GM21576 (cell line): ENCODE results near the gene OXSR1.
"Not testable (repeated sequence)": the region's sequence is repeated elsewhere in the genome, so short reads cannot be mapped to it uniquely, and the experiment has no call there.

Experiments
- ATAC-seq: cut with Tn5 transposase; IDR thresholded peaks from one replicate; pipeline ENCODE4 v1.9.1; 2021; ENCODE audit warnings: mild to moderate bottlenecking, moderate library complexity; ENCODE audit not compliant: unreplicated experiment

OXSR1 gene

DNA sequence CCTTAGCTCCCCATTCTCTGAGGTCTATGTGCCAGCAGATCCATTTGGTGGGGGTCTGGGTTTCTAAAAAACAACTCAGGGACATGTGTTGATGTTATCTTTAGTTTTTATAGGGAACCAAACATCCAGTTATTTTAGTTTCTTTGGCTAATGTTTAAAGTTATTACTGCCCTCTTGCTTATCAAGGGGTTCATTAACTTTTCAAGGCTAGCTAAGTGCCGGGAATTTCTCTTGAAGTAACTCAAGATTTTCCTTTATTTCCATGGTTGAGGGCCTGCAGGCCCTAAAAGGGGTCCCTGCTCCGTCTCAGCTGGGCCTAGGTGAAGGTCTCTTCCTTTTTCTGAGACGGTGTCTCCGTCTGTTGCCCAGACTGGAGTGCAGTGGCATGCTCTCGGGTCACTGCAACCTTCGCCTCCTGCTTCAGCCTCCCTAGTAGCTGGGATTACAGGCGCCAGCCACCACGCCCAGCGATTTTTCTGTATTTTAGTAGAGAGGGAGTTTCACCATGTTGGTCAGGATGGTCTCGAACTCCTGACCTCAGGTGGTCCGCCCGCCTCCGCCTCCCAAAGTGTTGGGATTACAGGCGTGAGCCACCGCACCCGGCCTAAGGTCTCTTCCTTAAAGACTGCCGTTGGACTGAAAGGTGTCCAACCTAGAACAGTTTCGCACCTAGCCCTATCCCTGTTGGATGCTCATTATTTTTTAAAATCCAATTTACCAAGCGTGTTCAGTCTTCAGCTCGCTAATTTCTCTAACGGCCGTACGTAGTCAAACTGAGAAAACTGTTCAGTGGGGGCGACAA is 1.3 kb upstream of the OXSR1 start:
- ATAC-seq: no peak

DNA sequence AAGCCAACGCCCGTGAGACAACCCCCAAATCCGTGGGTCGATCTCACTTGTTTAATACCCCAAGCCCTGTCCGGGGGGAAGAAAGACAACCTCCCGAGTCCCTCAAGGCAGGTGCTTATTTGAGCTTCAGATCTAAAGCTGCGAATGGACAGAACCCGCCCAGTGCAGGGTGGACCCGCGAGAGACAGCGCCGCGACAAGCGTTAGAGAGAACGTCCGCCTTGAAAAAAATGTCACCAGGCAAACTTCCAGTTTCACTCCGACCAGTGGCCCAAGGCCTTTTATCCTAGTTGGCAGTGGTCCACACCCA is 740 bp upstream of the OXSR1 start:
- peak; percentile 13 for ATAC-seq

DNA sequence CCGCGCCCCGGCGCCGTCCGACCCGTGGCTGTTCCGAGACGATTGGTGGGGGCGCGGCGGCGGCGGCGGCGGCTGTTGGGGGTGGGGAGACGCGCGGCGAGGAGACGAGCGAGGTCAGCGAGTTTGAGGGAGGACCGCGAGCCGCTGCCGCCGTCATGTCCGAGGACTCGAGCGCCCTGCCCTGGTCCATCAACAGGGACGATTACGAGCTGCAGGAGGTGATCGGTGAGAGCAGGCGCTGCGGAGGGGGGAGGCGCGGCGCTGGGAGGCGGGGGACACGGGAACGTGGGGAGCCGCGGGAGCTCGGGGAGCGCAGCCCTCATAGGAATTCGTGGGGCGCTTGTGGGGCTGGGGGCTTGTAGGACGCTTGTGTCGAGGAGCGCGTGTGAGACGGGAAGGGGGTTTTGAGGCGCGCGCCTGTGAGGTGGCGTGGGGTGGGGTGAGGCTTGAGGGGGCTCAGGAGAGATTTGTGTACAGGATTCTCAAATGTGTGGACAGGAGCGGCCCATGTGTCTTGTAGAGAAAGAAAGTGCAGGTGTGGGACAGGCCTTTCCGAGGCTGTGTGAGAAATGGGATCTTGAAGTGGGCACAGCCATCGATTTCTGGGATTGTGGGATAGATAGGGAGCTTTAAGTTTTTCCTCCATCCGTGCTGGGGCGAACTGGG is 518 bp downstream of the OXSR1 start:
- ATAC-seq: no peak

DNA sequence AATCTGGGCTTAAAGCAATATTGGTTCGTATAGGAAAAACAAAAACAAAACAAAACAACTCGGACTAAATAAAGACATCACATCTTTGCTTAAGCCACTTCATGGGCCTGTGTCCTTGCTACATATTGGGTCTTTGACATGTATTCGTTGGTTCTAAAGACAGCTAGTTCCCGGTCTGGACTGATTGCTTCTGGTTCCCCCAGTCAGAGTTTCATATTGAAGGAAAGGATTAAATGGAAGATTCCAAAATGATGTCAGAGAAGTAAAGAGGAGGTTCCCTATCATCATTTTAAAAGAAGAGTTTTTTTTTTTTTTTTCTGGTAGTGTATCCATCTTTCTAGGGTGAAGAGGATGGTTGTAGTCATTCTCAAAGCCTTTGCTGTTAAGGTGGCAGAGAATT is 2.3 kb downstream of the OXSR1 start:
- ATAC-seq: no peak

DNA sequence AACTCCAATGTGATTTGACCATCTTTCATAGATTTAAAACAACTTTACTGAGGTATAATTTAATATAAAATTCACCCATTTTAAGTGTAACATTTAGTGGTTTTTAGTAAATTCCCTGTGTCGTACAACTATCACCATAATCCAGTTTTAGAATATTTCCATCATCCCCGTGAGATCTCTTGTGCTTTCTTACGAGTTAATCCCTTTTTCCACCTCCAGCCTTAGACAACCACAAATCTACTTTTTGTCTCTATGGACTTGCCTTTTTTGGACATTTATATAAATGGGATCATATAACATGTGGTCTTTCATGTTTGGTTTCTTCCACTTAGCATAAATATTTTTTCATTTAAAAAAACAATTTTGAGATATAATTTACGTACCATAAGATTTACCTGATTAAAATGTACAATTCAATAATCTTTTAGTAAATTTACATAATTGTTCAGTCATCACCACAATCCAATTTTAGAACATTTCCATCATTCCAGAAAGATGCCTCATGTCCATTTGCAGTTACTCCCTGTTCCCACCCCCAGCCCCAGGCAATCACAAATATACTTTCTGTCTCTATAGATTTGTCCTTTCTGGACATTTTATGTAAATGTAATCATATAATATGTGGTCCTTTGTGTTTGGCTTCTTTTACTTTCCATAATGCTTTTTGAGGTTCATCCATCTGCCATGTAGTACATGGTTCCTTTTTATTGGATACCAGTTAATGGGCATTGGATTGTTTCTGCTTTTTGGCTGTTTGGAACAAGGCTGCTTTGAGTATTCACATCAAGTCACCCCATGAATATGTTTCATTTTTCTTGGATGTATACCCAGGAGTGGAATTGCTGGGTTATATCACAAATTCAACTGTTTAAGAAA is 3.1 kb downstream of the OXSR1 start:
- no peak for ATAC-seq

DNA sequence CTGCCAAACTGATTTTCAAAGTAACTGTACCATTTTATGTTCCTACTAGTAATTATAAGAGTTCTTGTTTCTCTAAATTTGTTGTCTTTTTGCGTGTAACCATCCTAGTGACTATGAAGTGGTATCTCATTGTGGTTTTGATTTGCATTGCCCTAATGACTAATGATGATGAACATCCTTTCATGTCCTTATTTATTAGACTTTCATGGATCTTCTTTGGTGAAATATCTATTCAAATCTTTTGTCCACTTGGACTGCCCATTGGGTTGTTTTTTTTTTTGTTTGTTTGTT is 3.6 kb downstream of the OXSR1 start:
- no peak for ATAC-seq

DNA sequence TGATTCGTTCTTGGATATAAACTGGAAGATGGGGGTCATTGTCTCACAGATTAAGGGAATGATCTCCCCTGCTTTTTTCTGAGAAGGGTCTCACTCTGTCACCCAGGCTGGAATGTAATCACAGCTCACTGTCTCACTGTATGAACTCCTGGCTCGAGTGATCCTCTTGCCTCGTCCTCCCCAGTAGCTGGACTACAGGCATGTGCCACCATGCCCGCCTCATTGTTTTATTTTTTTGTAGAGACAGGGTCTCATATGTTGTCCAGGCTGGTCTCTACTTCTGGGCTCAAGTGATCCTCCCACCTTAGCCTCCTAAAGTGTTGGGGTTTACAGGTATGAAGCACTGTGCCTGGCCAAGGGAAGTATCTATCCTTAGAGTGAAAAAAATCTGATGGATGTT is 5.4 kb downstream of the OXSR1 start:
- ATAC-seq: no peak

DNA sequence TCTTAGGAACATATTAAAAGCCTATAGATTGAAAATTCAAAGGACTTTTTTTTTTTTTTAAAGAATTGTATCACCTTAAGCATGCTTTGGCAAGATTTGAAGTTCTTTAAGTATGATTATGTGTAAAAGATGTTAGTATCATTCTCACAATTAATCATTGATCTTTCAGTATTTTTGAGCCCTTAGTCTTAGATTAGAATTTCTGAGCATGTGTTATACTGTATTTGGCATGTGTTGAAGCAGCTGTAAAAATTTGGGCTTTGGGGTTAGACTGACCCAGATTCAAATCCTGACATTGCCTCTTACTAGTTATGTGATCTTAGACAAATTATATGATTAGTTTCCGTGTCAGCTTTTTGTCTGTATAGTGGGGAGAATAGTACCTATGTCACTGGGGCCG is 6.3 kb downstream of the OXSR1 start:
- ATAC-seq: no peak

DNA sequence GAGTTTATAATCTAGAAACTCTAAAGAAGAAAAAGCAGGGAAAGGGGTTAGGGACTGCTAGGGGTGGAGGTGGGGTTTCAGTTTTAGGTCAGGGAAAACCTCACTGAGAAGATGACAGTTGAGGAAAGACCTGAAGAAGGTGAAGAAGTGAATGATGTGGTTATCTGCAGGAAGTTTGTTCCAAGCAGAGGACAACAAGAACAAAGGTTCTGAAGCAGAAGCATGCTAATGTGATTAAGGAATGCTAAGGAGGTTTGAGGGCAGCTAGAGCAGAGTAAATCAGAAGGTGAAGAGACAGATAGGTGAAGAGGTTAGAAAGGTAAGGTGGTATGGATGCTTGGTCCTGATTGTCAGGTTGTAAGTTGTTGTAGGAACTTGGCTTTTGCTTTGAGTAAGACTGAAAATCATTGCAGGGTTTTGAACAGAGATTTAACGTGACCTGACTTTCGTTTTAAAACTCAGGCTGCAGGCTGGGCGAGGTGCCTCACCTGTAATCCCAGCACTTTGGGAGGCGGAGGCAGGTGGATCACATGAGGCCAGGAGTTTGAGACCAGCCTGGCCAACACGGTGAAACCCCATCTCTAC is 8.6 kb downstream of the OXSR1 start:
- no peak for ATAC-seq

DNA sequence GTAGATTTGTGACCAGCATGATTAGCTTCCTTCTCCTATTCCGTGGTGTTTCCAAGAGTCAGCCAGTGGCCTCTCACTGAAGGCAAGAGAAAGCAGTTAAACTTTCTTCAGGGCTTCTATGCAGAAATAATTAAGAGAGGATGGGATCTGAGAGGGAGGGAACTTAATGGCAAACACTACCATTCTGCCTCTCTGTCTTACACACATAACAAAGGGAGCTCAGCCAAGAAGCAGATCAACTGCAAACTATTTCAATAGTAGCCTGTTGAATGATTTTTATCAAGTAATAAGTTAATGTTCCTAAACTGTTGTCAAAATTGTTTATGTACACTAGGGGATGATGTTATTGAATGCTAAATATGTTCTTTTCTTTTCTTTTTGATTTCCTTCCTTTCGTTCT is 11.8 kb downstream of the OXSR1 start:
- no peak for ATAC-seq

DNA sequence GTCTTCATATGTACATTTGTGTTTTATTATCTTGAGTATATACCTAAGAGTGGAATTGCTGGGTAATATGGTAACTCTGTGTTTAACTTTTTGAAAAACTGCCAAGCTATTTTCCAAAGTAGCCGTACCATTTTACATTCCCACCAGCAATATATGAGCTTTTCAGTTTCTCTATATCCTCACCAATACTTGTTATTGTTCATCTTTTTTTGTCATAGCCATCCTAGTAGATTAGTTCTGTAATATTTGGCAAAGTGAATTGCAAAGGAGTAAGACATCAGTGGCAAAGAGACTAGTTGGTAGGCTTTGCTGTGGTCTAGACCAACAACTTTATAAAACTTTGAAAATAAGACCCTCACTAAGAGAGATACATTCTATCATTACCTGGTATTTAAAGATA is 21.4 kb downstream of the OXSR1 start:
- no peak for ATAC-seq

DNA sequence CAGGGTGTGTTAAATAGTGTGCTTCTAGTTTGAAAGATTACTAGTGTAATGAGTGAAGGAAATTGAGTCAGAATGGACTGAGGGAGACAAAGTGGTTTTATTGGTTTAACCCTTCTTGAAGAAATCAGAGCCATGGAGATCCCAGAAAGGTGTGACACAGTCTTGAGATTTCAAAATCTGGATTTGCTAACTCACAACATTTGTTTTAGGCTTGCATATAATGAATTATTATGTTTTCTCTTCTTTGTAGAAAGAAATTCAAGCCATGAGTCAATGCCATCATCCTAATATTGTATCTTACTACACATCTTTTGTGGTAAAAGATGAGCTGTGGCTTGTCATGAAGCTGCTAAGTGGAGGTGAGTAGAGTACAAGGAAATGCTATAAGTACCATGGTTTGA is 25.1 kb downstream of the OXSR1 start:
- no peak for ATAC-seq

DNA sequence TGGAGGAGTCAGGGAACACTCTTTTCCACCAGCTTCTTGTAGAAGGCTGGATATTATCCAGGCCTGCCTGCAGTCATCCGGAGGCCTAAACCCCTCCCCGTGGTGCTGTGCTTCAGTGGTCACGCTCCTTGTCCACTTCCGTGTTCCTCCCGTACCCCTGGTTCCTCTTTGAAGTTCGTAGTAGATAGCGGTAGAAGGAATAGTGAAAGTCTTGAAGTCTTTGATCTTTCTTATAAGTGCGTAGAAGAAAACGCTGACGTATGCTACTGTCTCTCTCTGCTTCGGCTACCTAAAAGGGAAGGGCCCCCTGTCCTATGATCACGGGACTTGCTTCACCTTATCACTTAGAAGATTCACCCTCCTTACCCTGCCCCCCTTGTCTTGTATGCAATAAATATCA is 37.6 kb downstream of the OXSR1 start:
- ATAC-seq: not testable (repeated sequence)

DNA sequence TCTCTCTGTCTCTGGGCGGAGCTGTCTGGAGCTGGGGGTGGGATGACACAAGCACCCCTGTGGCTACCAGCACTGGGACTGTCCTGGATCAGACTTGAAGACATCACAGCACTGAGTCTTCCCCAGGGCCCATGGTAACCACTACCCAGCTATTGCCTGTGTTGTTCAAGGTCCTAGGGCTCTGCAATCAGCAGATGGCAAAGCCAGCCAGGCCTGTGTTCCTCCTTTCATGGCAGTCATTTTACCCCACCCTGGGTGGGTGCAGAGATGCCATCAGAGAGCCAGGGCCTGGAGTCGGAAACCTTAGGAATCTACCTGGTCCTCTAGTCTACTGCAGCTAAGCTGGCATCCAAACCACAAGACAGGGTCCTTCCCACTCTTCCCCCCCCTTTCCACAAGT is 38.4 kb downstream of the OXSR1 start:
- ATAC-seq: no peak

DNA sequence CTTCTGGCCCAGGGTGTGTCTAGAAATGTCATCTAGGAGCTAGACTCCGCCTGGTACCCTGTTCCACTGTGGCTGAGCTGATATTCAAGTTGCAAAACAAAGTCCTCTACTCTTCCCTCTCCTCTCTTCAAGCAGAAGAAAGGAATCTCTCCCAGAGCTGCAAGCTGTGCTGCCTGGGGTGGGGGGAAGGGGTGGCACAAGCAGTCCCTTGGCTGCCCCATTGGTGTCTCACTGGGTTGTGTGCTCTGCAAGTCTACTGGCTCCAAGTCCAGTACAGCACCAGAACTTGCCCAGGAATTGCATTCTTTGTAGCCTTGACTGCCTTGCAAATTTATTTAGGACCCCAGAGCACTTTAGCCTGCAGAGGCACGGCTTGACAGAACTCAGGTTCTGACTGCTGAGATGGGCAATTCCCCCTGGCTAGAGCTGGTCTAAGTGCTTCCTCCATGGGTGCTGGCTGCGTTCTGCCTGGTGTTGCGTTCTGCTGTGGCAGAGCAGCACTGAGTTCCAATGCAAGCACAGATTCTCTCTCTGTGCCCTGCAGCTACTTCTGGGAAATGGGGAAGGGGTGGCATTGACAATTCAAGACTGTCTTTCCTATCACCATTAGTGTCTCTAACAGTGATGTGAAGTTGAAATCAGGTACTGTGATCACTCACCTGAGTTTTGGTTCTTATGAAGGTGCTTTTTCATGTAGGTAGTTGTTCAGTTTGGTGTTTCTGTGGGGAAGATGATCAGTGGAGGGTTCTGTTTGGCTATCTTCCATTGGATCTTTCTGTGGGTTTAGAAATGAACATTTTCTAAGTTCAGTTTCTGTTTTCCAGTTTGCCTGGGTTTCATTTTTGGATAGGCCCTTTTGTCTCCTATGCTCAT is 39.5 kb downstream of the OXSR1 start:
- ATAC-seq: no peak

DNA sequence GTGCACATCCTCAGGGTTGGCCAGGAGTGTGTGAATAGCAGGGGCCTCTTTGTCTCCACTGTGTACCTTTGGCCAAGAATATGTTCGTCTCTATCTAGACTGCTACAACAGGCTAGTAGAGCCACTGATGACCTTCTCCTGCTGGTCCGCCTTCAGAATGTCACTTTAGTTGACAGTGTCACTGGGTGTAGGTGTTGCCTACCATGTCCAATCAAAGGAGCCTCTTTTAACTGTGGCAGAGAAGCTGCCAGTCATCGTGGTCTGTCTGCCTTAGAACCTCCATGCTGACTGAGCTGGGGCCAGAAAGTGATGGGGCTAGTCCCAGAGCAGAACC is 40.1 kb downstream of the OXSR1 start:
- no peak for ATAC-seq

DNA sequence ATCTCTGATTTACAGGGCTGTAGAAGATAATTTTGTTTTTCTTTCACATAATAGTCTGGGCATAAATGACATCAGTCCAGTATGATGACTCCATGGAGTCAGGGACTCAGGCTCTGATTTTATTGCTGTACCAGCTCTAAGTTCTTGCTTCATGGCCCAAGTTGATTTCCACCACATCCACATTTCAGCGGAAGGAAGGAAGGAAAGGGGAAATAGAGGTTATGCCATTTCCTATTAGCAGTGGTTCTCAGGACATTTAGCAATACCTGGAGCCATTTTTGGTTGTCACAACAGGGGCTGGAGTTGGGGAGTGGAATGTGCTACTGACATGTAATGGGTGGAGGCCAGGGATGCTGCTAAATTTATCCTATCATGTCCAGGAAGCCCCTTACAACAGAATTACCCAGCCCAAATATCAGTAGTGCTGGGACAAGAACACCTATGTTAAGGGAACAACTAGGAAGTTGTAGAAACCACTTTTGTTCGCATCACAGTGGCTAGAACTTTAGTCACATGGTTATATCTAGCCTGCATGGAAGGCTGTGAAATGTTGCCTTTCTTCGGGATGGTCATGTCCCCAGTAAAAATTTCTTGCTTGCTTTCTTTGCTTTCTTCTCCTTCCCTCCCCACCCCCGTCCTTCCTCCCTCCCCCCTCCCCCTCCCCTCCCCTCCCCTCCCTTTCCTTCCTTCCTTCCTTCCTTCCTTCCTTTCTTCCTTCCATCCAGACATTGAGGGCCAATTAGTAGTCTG is 42.1 kb downstream of the OXSR1 start:
- ATAC-seq: no peak

DNA sequence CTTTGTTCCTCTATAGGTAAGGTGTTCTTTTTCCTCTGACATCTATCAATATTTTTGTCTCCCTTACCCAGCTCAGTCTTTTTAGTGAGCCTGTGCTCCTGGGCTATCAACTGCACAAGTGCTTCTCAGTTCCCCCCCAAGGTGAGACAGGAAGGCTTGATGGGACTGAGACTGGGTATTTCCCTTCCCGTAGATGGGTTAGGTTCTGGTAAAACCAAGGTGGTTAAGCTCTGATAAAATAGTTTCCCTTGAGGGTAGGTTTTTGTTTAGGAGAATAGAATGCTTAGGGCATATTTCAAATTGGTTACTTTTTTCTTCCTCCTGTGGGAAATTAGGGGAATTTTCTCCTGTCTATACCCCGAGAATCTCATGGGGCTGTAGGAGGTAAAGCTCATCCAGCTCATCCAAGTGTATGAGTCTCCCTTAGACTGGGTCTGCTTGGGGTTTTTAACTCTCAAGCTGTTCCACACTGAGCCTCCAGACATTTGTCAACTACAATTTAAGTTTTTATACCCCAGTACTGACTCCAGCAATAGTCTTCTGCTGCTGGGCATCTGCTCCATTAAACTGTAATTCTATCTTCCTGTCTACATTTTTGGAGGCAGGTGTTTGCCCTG is 44.9 kb downstream of the OXSR1 start:
- peak; percentile 88 for ATAC-seq

DNA sequence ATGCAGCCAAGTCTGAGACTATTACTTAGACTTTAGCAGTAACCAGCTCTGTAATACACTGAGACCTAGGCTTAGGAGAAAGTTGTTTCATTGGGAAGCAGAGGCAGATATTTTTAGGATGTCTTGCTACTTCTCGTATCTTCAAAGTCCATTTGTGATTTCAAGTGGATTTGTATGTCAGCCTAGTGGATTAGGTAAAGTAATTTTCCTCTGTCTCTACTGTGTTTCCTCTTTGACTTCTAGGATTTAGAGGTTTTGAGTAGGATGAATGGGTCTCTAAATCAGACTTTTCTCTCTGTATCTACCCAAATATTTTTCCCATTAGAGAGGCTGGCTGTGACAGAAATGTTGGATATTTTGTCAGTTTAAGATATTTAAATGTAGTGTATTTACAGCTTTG is 46.8 kb downstream of the OXSR1 start:
- no peak for ATAC-seq

DNA sequence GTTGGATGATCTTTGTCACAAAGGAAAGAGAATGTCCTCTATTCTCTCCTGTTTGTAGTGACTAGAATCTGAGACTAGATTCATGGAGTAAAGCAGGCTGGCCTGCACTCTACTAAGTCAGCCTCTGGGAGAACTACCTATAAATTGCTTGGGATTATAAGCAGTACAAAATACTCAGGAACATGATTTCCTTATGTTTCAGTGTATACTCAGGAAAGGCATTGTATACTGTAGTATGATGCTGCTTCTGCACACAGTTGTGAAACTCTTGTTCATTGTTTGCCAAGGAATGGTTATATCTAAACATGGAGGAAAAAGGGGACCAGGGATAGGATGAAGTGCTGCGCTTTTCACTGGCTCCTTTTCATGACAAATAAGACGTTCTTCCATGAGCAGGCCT is 49.2 kb downstream of the OXSR1 start:
- ATAC-seq: no peak
